Gastrocnemius medialis (tissue), 4 donors: ENCODE measurements around the gene KRT75. TPM values are rescaled to one million over a fixed set of nuclear protein-coding genes. Genes with fewer than 3 reads are reported as not detected.

Experiments used
- ATAC-seq, 2 donors: fragments of 150-250 bp; one replicate each; pipeline ENCODE4 v1.9.1; 2016
- DNase-seq, 2 donors: peaks; one replicate each; pipeline ENCODE4 v3.0.0-alpha.2; 2019
- H3K27ac ChIP-seq, 4 donors: fragments of 200-600 bp; sonication (generic); 1 replicate in 1 of 4; 2 replicates in 3 of 4; pipeline ENCODE4 v1.5.1; 2016 to 2018; ENCODE audit warnings: mild to moderate bottlenecking in 2 of 4, moderate library complexity in 1 of 4
- H3K27me3 ChIP-seq, 3 donors: fragments of 200-600 bp; sonication (generic) in 2 of 3; 1 replicate in 1 of 3; 2 replicates in 2 of 3; pipeline versions ENCODE4 v1.5.1 to v1.6.0; 2016 to 2019; ENCODE audit warnings: mild to moderate bottlenecking in 1 of 3, moderate library complexity in 1 of 3
- H3K36me3 ChIP-seq, 2 donors: fragments of 200-600 bp; sonication (generic) in 1 of 2; one replicate each; pipeline ENCODE4 v1.5.1; 2017 to 2018
- H3K4me1 ChIP-seq, 2 donors: fragments of 200-600 bp; sonication (generic) in 1 of 2; one replicate each; pipeline ENCODE4 v1.5.1; 2016 to 2017; ENCODE audit warnings: mild to moderate bottlenecking in 2 of 2
- H3K4me3 ChIP-seq, 4 donors: fragments of 200-600 bp; sonication (generic) in 3 of 4; 1 replicate in 1 of 4; 2 replicates in 3 of 4; pipeline ENCODE4 v1.5.1; 2016 to 2019; ENCODE audit warnings: mild to moderate bottlenecking in 2 of 4
- H3K9me3 ChIP-seq, 3 donors: fragments of 200-600 bp; sonication (generic) in 2 of 3; 1 replicate in 1 of 3; 2 replicates in 2 of 3; pipeline ENCODE4 v1.5.1; 2016 to 2019
- CTCF ChIP-seq, 5 experiments: fragments of 450-650 bp in 3 of 5; fragments of 200-600 bp in 2 of 5; sonication (generic) in 2 of 5; IDR thresholded peaks in 4 of 5; conservative IDR thresholded peaks in 1 of 5; 1 replicate in 4 of 5; 2 replicates in 1 of 5; pipeline ENCODE4 v1.5.1; 2016 to 2019; ENCODE audit warnings: antibody characterized with exemption in 5 of 5, mild to moderate bottlenecking in 3 of 5, moderate library complexity in 3 of 5
- POLR2A ChIP-seq, 2 donors: fragments of 450-650 bp; IDR thresholded peaks; one replicate each; pipeline ENCODE4 v1.6.1; 2017; ENCODE audit warnings: antibody characterized with exemption in 2 of 2, mild to moderate bottlenecking in 2 of 2, moderate library complexity in 2 of 2
- in situ Hi-C, 4 donors: fragments of 200-750 bp; cut with MboI; loops; one replicate each; pipeline versions ENCODE4 v1.15.0 to v1.8.0; 2017; ENCODE audit warnings: low sequenced_read_pairs in 4 of 4
- intact Hi-C: fragments of 100-400 bp; cut with DNase I; formaldehyde crosslinking; loops from one replicate; pipeline ENCODE4 v1.15.1; 2023; ENCODE audit warnings: low total_unique reads
- total RNA-seq, 4 donors: library from RNA; depleted of rRNA; stranded (reverse); fragments of >200 nt; gene quantifications; one replicate each; pipeline versions ENCODE4 v1.1.0 to v1.2.3, GENCODE V29; 2016

Gene KRT75
- total RNA-seq, 4 donors from 2014 or later = not detected

- peaks cover 0 to 13% (median 10%) of the 10 kb centered on the region in 3 donors for H3K27me3 ChIP-seq
- no peak for TF ChIP-seq CTCF (IDR thresholded peaks at IDR 0.05 in 4 of 5, conservative IDR thresholded peaks at IDR 0.05 in 1 of 5)
- no peak for TF ChIP-seq POLR2A (IDR thresholded peaks at IDR 0.05)
- ATAC-seq = no peak
Observed at GRCh38 chr12:52400906-52401305, 33.3 kb downstream of the KRT75 start.

DNA sequence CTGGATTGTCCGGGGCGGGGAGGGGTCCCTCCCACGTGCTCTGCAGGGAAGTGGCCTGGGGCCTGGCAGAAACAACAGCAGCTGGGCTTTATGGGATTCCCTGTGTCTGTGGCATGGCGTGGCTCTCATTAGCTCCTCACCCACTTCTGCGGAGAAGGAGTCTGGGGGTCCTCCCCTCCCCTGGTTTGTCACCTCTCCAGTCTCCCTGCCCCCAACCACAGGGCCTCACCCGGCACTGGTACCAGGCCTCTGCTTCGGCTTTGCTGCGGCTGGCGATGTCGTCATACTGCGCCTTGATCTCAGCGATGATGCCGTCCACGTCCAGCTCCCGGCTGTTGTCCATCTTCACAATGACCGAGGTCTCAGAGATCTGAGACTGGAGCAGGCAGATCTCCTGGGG is 34.4 kb downstream of the KRT75 start:
- TF ChIP-seq CTCF (IDR thresholded peaks at IDR 0.05 in 4 of 5, conservative IDR thresholded peaks at IDR 0.05 in 1 of 5) = no peak
- TF ChIP-seq POLR2A (IDR thresholded peaks at IDR 0.05) = no peak
- in situ Hi-C loops = loop anchor here in 1 of 4 donors (25.0 kb wide), 1 partner anchor 588 kb away; no protein-coding TSS in a partner anchor
- DNase-seq = no peak
- H3K4me3 ChIP-seq = no peak overlapping the region
- H3K27ac ChIP-seq = no peak overlapping the region
- H3K9me3 ChIP-seq = no peaks in the 10 kb centered on the region
- ATAC-seq = no peak
- H3K4me1 ChIP-seq = no peaks in the 10 kb centered on the region
- H3K36me3 ChIP-seq = no peaks in the 10 kb centered on the region
- intact Hi-C loops = no loop called here
- peaks cover 0 to 13% (median 10%) of the 10 kb centered on the region in 3 donors for H3K27me3 ChIP-seq

More at GRCh38 chr12:52400906-52401305, 33.3 kb downstream of the KRT75 start:
- Histone ChIP-seq H3K4me3 (no peak overlapping the region), H3K4me1 (no peaks in the 10 kb centered on the region), H3K27ac (no peak overlapping the region), H3K9me3 (no peaks in the 10 kb centered on the region), H3K36me3 (no peaks in the 10 kb centered on the region)
- no peak for DNase-seq
- in situ Hi-C loops = no loop called here
- intact Hi-C loops = no loop called here

- H3K9me3 ChIP-seq = no peaks in the 10 kb centered on the region
- no peak for TF ChIP-seq CTCF (IDR thresholded peaks at IDR 0.05 in 4 of 5, conservative IDR thresholded peaks at IDR 0.05 in 1 of 5)
- no peak for TF ChIP-seq POLR2A (IDR thresholded peaks at IDR 0.05)
- no peaks in the 10 kb centered on the region for H3K36me3 ChIP-seq
- H3K27ac ChIP-seq = no peak overlapping the region
- in situ Hi-C loops (loop anchor here in 1 of 4 donors (25.0 kb wide), 1 partner anchor 589 kb away; no protein-coding TSS in a partner anchor), intact Hi-C loops (no loop called here)
- H3K27me3 ChIP-seq = peaks cover 0 to 13% (median 10%) of the 10 kb centered on the region in 3 donors
- ATAC-seq (no peak), DNase-seq (no peak)
- H3K4me3 ChIP-seq = no peak overlapping the region
- H3K4me1 ChIP-seq = no peaks in the 10 kb centered on the region
Observed at GRCh38 chr12:52398176-52398575, 36.0 kb downstream of the KRT75 start.

GRCh38 chr12:52396656-52397055 is 37.5 kb downstream of the KRT75 start:
- in situ Hi-C loops (loop anchor here in 1 of 4 donors (25.0 kb wide), 1 partner anchor 591 kb away; no protein-coding TSS in a partner anchor), intact Hi-C loops (no loop called here)
- ATAC-seq (no peak), DNase-seq (no peak)
- Histone ChIP-seq H3K27ac (no peak overlapping the region), H3K9me3 (no peaks in the 10 kb centered on the region), H3K36me3 (no peaks in the 10 kb centered on the region), H3K4me3 (no peak overlapping the region), H3K27me3 (peaks cover 0 to 13% (median 10%) of the 10 kb centered on the region in 3 donors), H3K4me1 (no peaks in the 10 kb centered on the region)
- TF ChIP-seq POLR2A (IDR thresholded peaks at IDR 0.05) (no peak), CTCF (IDR thresholded peaks at IDR 0.05 in 4 of 5, conservative IDR thresholded peaks at IDR 0.05 in 1 of 5) (no peak)
